ENCODE measurements around the gene MS4A4E. TPM values are rescaled to one million over a fixed set of nuclear protein-coding genes. Genes with fewer than 3 reads are reported as not detected.
"Not testable (repeated sequence)": the region's sequence is repeated elsewhere in the genome, so short reads cannot be mapped to it uniquely, and the experiment has no call there.

MS4A4E gene
- total and polyA plus RNA-seq, 12 donors = 0.94 to 7.2 (median 2.8) TPM; not detected in 2

DNA sequence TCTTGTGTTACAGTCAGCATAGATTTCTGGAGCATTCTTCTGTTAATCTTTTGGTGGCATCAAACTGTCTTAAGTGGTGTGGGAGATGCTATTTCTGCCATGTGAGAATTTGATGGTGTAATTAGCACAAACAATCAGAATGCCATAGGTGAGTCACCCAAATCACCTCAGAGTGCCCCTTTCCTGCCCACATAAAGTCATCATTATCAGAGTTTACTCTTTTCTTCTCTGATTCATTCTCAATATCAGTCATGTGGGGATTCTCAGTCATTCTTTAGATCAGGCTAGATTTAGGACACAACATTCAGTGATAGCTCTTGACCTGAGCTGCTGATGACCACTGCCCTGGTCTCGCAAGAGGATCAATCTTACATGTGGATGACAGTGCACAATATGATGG is 36.3 kb downstream of the MS4A4E start:
- WGBS, 4 donors = 92 to 100% (median 97%) methylated on average over 1 of the region's 1 CpG
- DNase-seq = no peak
- no peak for TF ChIP-seq POLR2A (IDR thresholded peaks at IDR 0.05)
- TF ChIP-seq, protein P1, sequence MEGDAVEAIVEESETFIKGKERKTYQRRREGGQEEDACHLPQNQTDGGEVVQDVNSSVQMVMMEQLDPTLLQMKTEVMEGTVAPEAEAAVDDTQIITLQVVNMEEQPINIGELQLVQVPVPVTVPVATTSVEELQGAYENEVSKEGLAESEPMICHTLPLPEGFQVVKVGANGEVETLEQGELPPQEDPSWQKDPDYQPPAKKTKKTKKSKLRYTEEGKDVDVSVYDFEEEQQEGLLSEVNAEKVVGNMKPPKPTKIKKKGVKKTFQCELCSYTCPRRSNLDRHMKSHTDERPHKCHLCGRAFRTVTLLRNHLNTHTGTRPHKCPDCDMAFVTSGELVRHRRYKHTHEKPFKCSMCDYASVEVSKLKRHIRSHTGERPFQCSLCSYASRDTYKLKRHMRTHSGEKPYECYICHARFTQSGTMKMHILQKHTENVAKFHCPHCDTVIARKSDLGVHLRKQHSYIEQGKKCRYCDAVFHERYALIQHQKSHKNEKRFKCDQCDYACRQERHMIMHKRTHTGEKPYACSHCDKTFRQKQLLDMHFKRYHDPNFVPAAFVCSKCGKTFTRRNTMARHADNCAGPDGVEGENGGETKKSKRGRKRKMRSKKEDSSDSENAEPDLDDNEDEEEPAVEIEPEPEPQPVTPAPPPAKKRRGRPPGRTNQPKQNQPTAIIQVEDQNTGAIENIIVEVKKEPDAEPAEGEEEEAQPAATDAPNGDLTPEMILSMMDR (IDR thresholded peaks at IDR 0.05) = no peak

DNA sequence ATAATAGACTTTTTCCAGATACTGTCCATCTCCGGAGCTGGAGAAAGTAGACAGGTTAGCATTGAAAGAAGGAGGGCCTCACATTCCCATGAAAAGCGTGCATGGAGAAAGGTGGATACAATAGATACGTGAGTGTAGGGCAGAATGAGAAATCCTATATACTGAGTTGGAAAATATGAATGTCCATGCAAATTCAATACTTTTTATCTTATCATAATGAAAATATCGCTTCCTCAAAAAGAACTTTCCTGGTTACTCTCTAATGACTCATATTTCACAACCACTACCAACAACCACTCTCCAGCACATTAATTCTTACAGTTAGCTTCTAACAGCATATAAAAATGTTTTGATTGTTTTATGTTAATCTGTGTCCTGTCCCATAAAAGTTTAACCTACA is 38.0 kb downstream of the MS4A4E start:
- no peak overlapping the region for H3K4me3 ChIP-seq
- no peaks in the 10 kb centered on the region for H3K27me3 ChIP-seq
- TF ChIP-seq, protein P1 (IDR thresholded peaks at IDR 0.05) = no peak
- TF ChIP-seq POLR2A (IDR thresholded peaks at IDR 0.05) = no peak

More for the DNA sequence above, 36.3 kb downstream of the MS4A4E start:
- intact Hi-C loops (cut with DNase I) = no loop called here
- Histone ChIP-seq H3K36me3 (replicated peaks in 1 of 2) (no peaks in the 10 kb centered on the region), H3K27ac (no peak overlapping the region), H3K4me1 (replicated peaks in 1 of 2) (no peaks in the 10 kb centered on the region), H3K27me3 (no peaks in the 10 kb centered on the region), H3K4me3 (no peak overlapping the region), H3K9me3 (replicated peaks in 1 of 3) (no peaks in the 10 kb centered on the region)

DNA sequence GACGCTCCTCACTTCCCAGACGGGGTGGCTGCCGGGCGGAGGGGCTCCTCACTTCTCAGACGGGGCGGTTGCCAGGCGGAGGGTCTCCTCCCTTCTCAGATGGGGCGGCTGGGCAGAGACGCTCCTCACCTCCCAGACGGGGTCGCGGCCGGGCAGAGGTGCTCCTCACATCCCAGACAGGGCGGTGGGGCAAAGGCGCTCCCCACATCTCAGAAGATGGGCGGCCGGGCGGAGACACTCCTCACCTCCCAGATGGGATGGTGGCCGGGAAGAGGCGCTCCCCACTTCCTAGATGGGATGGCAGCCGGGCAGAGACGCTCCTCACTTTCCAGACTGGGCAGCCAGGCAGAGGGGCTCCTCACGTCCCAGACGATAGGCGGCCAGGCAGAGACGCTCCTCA is 41.6 kb downstream of the MS4A4E start:
- H3K9me3 ChIP-seq (replicated peaks in 1 of 3); H3K27me3 ChIP-seq; H3K4me1 ChIP-seq (replicated peaks in 1 of 2); H3K4me3 ChIP-seq; H3K36me3 ChIP-seq (replicated peaks in 1 of 2); H3K27ac ChIP-seq; DNase-seq; intact Hi-C loops (cut with DNase I): not testable (repeated sequence)
- 93 to 98% (median 95%) methylated on average over 4 to 16 of the region's 26 CpGs for WGBS, 4 donors

More for the DNA sequence above, 38.0 kb downstream of the MS4A4E start:
- H3K36me3 ChIP-seq (replicated peaks in 1 of 2) = no peaks in the 10 kb centered on the region
- H3K9me3 ChIP-seq (replicated peaks in 1 of 3) = no peaks in the 10 kb centered on the region
- WGBS, 4 donors = 63 to 73% (median 72%) methylated on average over 4 of the region's 4 CpGs
- H3K27ac ChIP-seq = no peak overlapping the region
- DNase-seq = no peak
- no peaks in the 10 kb centered on the region for H3K4me1 ChIP-seq (replicated peaks in 1 of 2)
- intact Hi-C loops (cut with DNase I) = no loop called here

DNA sequence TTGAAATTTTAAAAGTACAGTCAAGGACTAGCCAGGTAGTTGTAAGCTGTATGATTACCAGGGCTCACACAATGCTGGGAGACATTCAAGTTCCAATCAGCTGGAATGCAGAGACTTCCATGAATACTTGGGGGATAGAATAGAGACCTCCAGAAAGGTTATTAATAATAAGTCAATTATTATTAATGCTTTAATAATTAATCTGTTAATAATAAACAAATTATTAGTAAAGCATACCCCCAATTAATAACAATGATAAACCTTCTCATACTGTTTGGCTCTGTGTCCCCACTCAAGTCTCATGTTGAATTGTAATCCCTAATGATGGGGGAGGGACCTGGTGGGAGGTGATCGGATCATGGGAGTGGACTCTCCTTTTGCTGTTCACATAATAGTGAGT is 45.5 kb downstream of the MS4A4E start:
- Histone ChIP-seq H3K36me3 (replicated peaks in 1 of 2) (no peaks in the 10 kb centered on the region), H3K4me3 (no peak overlapping the region), H3K9me3 (replicated peaks in 1 of 3) (no peaks in the 10 kb centered on the region), H3K27ac (no peak overlapping the region), H3K27me3 (no peaks in the 10 kb centered on the region), H3K4me1 (replicated peaks in 1 of 2) (peaks cover 0 to 21% of the 10 kb centered on the region in 2 donors)
- TF ChIP-seq POLR2A (IDR thresholded peaks at IDR 0.05) = no peak
- TF ChIP-seq, protein P1 (IDR thresholded peaks at IDR 0.05) = no peak
- no peak for DNase-seq
- intact Hi-C loops (cut with DNase I) = no loop called here
- WGBS, 4 donors = 80 to 96% (median 92%) methylated on average over 1 of the region's 1 CpG

DNA sequence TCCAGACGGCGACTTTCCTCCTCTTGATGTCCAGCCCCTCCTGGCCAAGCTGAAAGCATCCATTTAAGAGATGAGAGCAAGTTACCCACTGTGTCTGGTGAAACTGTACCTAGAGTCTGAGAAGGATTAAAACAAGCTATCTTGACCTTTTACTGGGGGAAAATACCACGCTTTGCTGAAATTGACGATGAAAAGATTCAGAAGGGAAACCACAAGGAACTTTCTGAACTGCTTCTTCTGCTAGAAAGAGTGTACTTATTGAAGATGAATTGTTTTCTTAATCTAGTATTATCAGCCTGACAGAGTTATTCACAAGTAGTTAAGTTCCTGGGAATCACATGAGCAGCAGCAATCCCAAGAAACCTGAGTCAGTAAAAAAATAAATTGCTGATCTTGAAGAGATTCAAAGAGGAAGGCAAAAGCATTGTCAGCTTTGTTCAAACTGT is 47.0 kb downstream of the MS4A4E start:
- H3K9me3 ChIP-seq (replicated peaks in 1 of 3) = no peaks in the 10 kb centered on the region
- intact Hi-C loops (cut with DNase I) = no loop called here
- WGBS, 4 donors = 62 to 76% (median 70%) methylated on average over 4 of the region's 4 CpGs
- peaks cover 0 to 21% of the 10 kb centered on the region in 2 donors for H3K4me1 ChIP-seq (replicated peaks in 1 of 2)
- no peaks in the 10 kb centered on the region for H3K36me3 ChIP-seq (replicated peaks in 1 of 2)
- peak overlapping the region; percentile 4 to 60 (median 33) for H3K27ac ChIP-seq
- no peak for DNase-seq
- TF ChIP-seq, protein P1 (IDR thresholded peaks at IDR 0.05) = no peak
- TF ChIP-seq POLR2A (IDR thresholded peaks at IDR 0.05) = no peak
- no peaks in the 10 kb centered on the region for H3K27me3 ChIP-seq
- H3K4me3 ChIP-seq = no peak overlapping the region

Data from adrenal gland (tissue), 12 donors.